ENCODE results near the gene SPAG6. TPM values are rescaled to one million over a fixed set of nuclear protein-coding genes. Genes with fewer than 3 reads are reported as not detected.
"Not testable (repeated sequence)": the region's sequence is repeated elsewhere in the genome, so short reads cannot be mapped to it uniquely, and the experiment has no call there.

SPAG6 gene
- total and polyA plus RNA-seq, 9 of the 15 experiments (the other 6 are each of a cell fraction or from before 2014, with no cell fraction given), result 3.5 to 23.1 (median 11.8) TPM

DNA sequence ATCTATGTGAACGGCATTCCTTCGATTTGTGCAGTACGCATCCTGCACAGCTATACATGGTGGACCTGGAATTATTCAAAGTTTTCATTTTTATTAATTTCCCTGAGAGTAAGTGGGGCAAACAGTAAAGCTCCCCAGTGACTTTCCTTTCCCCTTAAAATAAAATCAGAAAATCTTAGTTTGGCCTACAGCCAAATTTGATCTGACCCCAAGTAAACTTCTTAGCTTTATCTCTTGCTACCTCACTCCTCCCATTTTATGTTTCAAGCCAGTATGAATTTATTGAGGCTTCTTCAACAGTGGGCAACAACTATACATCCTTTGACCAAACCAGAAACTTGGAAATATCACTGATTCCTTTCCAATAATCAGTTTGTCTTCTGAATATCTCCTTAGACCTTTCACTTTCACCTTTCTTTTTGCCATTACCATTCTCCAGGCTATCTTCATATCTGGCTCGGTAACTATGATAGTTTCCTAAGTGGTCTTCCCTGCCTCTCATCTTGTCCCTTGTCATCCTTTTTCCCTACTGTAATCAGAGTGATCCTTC, 11.1 kb downstream of the SPAG6 start (continued):
- TF ChIP-seq MAFG (tag; conservative IDR thresholded peaks at IDR 0.05), result no peak
- TF ChIP-seq SMARCB1 (IDR thresholded peaks at IDR 0.05; ENCODE audit: insufficient read length, low read depth), result no peak

GRCh38 chr10:22357770-22358169, 12.5 kb downstream of the SPAG6 start:
- H3K4me1 ChIP-seq (replicated peaks in 1 of 2; ENCODE audit: control insufficient read depth in 2 of 2, insufficient read depth in 2 of 2, low read length in 2 of 2); H3K9ac ChIP-seq (ENCODE audit: insufficient read depth in 1 of 2, low read depth in 2 of 2, low read length in 2 of 2); H3K4me3 ChIP-seq; H3K9me1 ChIP-seq (ENCODE audit: control insufficient read depth, insufficient read depth, low read length); intact Hi-C loops (cut with micrococcal nuclease); H3K36me3 ChIP-seq (ENCODE audit: control insufficient read depth, insufficient read depth, low read length); H4K20me1 ChIP-seq (replicated peaks; ENCODE audit: control insufficient read depth, insufficient read depth, low read length); H3K4me2 ChIP-seq (ENCODE audit: insufficient read depth, low read length); H3K79me2 ChIP-seq (ENCODE audit: control insufficient read depth, insufficient read depth, low read length); in situ Hi-C loops (cut with MboI); H3K9me3 ChIP-seq (replicated peaks; ENCODE audit: control insufficient read depth, insufficient read depth, low read depth, low read length); DNase-seq (ENCODE audit: extremely low read depth in 1 of 4, low spot score in 3 of 4); H2AFZ ChIP-seq (ENCODE audit: low read depth, low read length); ATAC-seq; H3K27ac ChIP-seq (ENCODE audit: extremely low read depth, low read depth, low read length); CTCF ChIA-PET (ENCODE audit: low intra/inter-chr PET ratio); H3K27me3 ChIP-seq (ENCODE audit: control insufficient read depth in 2 of 2, insufficient read depth in 2 of 2, low read length in 2 of 2); BruUV-seq (replicated peaks); POLR2A ChIA-PET; FAIRE-seq: not testable (repeated sequence)
- 73% methylated on average over 2 of the region's 4 CpGs for WGBS (ENCODE audit: insufficient coverage, low coverage, missing lambda C conversion rate)
- TF ChIP-seq CEBPB (tag; IDR thresholded peaks at IDR 0.05) (peak; percentile 62), BCOR (IDR thresholded peaks at IDR 0.05) (peak; percentile 64), ZNF146 (CRISPR knock-in tag; IDR thresholded peaks at IDR 0.05; ENCODE audit: unreplicated experiment) (peak; percentile 59)

- no peak for DNase-seq (ENCODE audit: extremely low read depth in 1 of 4, low spot score in 3 of 4)
- no TSS peak for BruUV-seq (replicated peaks)
- H3K27me3 ChIP-seq (ENCODE audit: control insufficient read depth in 2 of 2, insufficient read depth in 2 of 2, low read length in 2 of 2), result no peaks in the 10 kb centered on the region
- H3K79me2 ChIP-seq (ENCODE audit: control insufficient read depth, insufficient read depth, low read length), result no peaks in the 10 kb centered on the region
- H3K27ac ChIP-seq (ENCODE audit: extremely low read depth, low read depth, low read length), result no peak overlapping the region
- H3K36me3 ChIP-seq (ENCODE audit: control insufficient read depth, insufficient read depth, low read length), result no peaks in the 10 kb centered on the region
- H3K4me2 ChIP-seq (ENCODE audit: insufficient read depth, low read length), result no peak overlapping the region
- H2AFZ ChIP-seq (ENCODE audit: low read depth, low read length), result no peak overlapping the region; the same call in 1 of the 2 replicates
- H3K9me1 ChIP-seq (ENCODE audit: control insufficient read depth, insufficient read depth, low read length), result no peaks in the 10 kb centered on the region
- ChIA-PET POLR2A (no interaction called here), CTCF (ENCODE audit: low intra/inter-chr PET ratio) (no interaction called here)
- H3K4me3 ChIP-seq, result no peak overlapping the region
- in situ Hi-C loops (cut with MboI) (no loop called here), intact Hi-C loops (cut with micrococcal nuclease) (no loop called here)
- 80% methylated on average over 6 of the region's 6 CpGs for WGBS (ENCODE audit: insufficient coverage, low coverage, missing lambda C conversion rate)
- ATAC-seq, result no peak
- H3K4me1 ChIP-seq (replicated peaks in 1 of 2; ENCODE audit: control insufficient read depth in 2 of 2, insufficient read depth in 2 of 2, low read length in 2 of 2), result no peaks in the 10 kb centered on the region; a peak in 1 of 5 replicates
- H4K20me1 ChIP-seq (replicated peaks; ENCODE audit: control insufficient read depth, insufficient read depth, low read length), result no peaks in the 10 kb centered on the region
- H3K9me3 ChIP-seq (replicated peaks; ENCODE audit: control insufficient read depth, insufficient read depth, low read depth, low read length), result no peaks in the 10 kb centered on the region
- FAIRE-seq, result no peak
- no peak overlapping the region for H3K9ac ChIP-seq (ENCODE audit: insufficient read depth in 1 of 2, low read depth in 2 of 2, low read length in 2 of 2)
- TF ChIP-seq, protein P1, sequence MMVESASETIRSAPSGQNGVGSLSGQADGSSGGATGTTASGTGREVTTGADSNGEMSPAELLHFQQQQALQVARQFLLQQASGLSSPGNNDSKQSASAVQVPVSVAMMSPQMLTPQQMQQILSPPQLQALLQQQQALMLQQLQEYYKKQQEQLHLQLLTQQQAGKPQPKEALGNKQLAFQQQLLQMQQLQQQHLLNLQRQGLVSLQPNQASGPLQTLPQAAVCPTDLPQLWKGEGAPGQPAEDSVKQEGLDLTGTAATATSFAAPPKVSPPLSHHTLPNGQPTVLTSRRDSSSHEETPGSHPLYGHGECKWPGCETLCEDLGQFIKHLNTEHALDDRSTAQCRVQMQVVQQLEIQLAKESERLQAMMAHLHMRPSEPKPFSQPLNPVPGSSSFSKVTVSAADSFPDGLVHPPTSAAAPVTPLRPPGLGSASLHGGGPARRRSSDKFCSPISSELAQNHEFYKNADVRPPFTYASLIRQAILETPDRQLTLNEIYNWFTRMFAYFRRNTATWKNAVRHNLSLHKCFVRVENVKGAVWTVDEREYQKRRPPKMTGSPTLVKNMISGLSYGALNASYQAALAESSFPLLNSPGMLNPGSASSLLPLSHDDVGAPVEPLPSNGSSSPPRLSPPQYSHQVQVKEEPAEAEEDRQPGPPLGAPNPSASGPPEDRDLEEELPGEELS (CRISPR knock-in tag; IDR thresholded peaks at IDR 0.05; ENCODE audit: borderline replicate concordance), result no peak
- no peak for TF ChIP-seq ZNF695 (CRISPR knock-in tag; IDR thresholded peaks at IDR 0.05)
- TF ChIP-seq KLF1 (tag; IDR thresholded peaks at IDR 0.05), result no peak
- no peak for TF ChIP-seq SIRT6 (IDR thresholded peaks at IDR 0.05; ENCODE audit: low read depth, low read length)
- no peak for TF ChIP-seq CTCF (IDR thresholded peaks at IDR 0.05 in 2 of 3, conservative IDR thresholded peaks at IDR 0.05 in 1 of 3; ENCODE audit: insufficient read depth in 2 of 3, low read depth in 1 of 3, low read length in 3 of 3)
- TF ChIP-seq HSF4 (CRISPR knock-in tag; IDR thresholded peaks at IDR 0.05; ENCODE audit: borderline replicate concordance), result no peak
Measured at GRCh38 chr10:22363305-22363704, 18.0 kb downstream of the SPAG6 start.
